GM19463 (cell line): ENCODE measurements around the gene FRMD8.

ENCODE experiments used
- ATAC-seq: cut with Tn5 transposase; IDR thresholded peaks from one replicate; pipeline ENCODE4 v1.9.1; 2021; ENCODE audit warnings: mild to moderate bottlenecking, moderate library complexity; ENCODE audit not compliant: unreplicated experiment

Gene FRMD8

DNA sequence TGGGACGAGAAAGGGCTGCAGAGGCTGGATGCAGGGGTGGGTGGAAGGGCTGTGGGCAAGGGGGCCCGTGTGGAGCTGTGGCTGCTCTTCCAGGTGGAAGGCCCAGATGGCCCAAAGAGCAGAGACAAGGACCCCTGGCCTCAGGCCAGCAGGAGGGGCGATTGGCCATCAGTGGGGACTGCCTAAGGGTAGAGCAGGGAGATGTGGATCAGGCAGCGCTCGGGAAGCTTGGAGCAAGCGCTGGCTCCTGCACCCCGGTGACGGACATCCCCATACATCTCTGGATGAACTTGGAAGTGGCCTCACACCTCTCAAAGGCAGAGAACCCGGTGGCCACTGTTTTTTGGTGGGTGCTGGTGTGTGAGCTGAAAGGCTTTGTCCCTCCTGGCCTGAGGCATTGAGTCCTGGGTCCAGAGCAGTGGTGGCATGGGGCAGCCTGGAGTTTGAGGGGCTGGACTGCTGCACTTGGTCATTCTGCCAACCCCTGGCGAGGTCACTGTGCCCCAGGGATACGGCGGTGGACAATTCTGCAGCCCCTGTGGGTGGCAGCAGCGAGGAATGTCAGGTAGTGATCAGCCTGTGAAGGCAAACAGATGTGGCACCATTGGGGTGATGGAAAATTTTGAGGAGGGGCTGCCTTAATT lies 5.9 kb downstream of the FRMD8 start:
- no peak for ATAC-seq

DNA sequence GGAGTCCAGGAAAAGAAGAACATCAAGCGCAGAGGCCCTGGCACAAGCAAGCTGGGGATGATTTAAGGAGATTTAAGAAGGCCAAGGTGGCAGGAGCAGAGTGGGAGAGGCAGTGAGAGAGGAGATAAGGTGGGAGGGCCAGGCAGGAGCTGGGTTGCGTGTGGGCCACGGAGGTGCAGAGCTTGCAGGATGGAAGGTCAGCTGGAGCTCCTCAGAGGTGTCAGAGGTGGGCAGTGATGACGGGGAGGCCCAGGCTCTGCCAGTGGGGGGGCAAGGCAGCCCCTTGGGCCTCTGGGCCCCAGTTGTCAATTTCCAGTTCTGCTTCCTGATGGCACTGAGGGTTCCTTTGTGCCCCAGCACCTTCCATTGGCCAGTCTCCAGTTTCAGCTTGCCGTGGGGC lies 6.5 kb downstream of the FRMD8 start:
- ATAC-seq, result no peak

- ATAC-seq, result no peak
Observed at GRCh38 chr11:65393513-65394079, 7.2 kb downstream of the FRMD8 start.

- ATAC-seq, result no peak
Observed at GRCh38 chr11:65394125-65394536, 7.7 kb downstream of the FRMD8 start.

DNA sequence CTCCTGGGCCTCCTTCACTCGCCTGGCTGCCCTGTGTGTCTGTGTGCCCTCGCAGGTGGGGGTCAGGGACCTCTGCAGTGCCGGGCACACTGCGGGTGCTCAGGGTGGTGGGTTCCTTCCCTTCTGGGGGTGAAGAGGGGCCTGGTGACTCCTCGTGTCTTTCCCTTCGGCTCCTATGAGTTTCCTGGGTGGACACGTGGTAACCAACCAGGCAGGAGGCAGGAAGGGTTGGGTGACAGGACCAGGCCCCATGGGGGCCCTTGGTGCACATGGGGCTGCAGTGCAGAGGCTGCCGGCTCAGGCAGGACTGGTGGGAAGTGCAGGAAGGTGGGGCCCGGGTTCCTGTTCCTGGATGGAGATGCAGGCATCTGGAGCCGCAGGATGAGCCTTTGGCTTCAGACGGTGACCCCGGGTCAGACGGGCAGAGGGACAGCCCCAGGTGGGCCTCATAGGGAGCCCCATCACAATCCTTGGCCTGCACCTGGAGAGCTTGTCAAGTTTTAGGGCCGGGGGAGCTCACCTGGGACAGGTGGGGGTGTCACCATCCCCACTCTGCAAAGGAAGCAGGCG lies 9.6 kb downstream of the FRMD8 start:
- ATAC-seq, result no peak

GRCh38 chr11:65396769-65397745 lies 10.6 kb downstream of the FRMD8 start:
- ATAC-seq, result no peak

- no peak for ATAC-seq
Observed at GRCh38 chr11:65398362-65398910, 12.0 kb downstream of the FRMD8 start.

GRCh38 chr11:65399249-65399648 lies 12.8 kb downstream of the FRMD8 start:
- no peak for ATAC-seq

DNA sequence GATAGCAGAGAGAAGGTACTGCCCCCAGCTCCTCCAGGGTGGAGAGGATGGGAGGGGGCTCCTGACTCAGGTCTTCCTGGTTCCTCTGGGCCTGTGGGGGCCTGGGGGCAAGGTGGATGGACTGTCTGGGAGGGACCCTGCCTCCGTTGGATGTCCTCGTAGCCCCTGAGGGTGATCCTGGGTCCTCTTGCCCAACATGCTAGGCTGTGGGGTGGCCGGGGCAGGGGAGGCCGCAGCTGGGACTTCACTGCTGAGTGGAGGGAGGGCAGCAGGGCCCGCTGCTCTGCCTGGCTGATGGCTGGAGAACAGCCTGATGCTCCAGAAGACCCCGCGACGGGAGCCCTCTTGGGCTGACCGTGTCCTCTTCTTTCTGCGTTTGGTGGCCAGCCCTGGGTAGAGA lies 13.4 kb downstream of the FRMD8 start:
- ATAC-seq, result no peak

GRCh38 chr11:65400307-65401072 lies 14.1 kb downstream of the FRMD8 start:
- ATAC-seq, result no peak

DNA sequence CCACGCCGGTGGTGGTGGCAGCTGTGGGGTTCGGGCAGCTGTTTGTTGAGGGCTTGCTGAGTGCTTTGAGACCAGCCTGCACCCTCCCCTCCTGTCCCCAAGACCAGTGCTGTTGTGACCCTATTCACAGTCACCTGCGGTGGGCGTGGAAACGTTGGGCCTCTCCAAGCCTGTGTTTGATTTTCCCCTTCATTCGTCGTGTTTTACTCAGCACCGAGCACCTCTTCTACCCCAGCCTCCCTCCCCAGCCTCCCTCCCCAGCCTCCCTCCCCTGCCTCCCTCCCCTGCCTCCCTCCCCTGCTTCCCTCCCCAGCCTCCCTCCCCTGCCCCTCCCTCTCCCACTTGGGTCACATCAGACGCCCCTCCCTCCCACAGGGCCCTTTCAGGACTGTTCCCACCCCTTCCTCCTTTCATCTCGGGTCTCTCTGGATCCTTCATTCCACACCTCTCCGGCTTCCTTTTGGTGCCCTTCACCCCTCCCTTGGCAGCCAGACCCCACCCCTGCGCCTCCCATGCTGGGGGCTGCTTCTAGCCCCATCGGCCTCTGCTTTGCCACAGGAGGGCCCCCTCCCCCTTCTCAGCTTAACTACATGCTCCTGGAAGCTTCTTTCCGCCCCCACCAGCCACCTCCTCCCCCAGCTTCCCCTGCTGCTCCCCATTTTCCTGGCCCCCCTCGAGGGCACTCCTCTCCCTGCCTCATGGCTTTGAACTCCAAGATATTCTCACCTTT lies 14.8 kb downstream of the FRMD8 start:
- no peak for ATAC-seq

DNA sequence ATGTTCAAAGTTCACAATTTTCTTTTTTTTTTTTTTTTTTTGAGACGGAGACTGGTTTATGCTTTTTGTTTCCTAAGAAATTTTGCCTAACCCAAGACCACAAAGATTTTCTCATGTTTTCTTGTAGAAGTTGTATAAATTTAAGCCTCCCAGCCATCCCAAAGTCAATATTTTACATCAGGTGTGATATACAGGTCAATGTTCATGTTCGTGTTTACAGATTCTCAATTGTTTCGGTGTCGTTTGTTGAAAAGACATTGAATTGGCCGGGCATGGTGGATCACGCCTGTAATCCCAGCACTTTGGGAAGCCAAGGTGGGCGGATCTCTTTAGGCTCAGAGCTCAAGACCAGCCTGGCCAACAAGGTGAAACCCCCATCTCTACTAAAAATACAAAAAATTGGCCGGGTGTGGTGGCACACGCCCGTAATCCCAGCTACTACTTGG lies 15.4 kb downstream of the FRMD8 start:
- ATAC-seq, result no peak

DNA sequence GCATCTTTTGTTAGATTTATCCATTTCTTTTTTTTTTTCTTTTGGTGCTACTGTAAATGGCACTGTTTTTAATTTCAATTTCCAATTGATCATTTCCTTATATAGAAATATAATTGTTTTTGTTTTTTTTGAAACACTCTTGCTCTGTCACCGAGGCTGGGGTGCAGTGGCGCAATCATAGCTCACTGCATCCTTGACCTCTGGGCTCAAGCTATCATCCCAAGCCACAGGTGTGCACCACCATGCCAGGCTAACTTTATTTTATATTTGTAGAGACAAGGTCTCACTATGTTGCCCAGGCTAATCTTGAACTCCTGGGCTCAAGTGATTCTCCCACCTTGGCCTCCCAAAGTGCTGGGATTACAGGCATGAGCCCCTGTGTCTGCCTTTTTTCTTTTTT lies 16.4 kb downstream of the FRMD8 start:
- ATAC-seq, result no peak

DNA sequence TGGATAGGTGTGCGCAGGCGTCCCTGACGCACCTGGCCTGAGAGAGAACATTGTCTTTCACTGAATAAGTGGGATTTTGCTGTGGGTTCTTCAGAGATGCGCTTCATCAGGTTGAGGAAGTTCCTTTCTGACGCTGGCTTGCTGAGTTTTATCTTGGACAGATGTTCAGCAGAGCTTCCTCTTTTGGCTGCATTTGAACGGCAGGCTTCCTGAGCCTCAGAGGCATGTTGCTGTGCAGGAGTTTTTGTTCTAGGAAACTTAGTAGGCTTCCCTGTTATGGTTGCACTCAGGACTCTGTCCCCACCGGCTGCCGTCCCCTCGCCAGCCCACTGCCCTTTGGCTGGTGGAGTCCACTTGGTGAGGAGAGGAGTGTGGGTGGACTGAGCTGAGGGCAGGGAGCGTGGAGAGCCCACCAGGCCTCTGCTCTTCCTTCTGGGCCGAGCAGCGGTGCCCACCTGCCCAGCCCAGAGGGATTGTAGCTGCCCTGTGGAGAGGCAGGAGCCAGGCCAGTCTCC lies 17.2 kb downstream of the FRMD8 start:
- no peak for ATAC-seq

DNA sequence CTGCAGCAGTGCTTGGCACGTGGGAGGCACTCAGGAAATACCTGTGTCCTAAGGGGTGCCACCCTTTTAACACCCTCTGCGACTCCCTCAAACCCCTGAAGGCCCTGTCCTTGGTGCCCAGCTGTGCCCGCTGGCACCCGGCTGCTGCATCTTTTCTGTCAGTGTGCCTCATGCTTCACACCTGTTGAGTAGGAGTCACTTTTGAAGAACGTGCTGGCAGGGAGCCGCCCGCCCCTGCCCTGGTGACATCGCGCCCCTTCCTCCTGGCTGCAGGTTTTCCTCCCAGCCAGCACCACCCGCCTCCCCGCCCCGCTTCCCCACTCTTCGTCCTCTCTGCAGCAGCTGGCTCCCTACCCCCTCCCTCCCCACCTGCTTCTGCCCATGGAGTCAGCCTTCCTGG lies 17.8 kb downstream of the FRMD8 start:
- no peak for ATAC-seq

GRCh38 chr11:65404638-65405339 lies 18.4 kb downstream of the FRMD8 start:
- no peak for ATAC-seq

- no peak for ATAC-seq
Observed at GRCh38 chr11:65410936-65411680, 24.7 kb downstream of the FRMD8 start.

GRCh38 chr11:65411681-65412070 lies 25.2 kb downstream of the FRMD8 start:
- ATAC-seq, result no peak
